Measurements from ENCODE around the gene HFE. TPM values are rescaled to one million over a fixed set of nuclear protein-coding genes. Genes with fewer than 3 reads are reported as not detected.

Gene HFE
- total and polyA plus RNA-seq, 2 of the 13 experiments (the other 11 are each of a cell fraction or from before 2014, with no cell fraction given), result 3.7 to 6.3 TPM

- TF ChIP-seq SUZ12 (IDR thresholded peaks at IDR 0.05; ENCODE audit: low read depth, low read length) (no peak), SP2 (CRISPR knock-in tag; IDR thresholded peaks at IDR 0.05) (no peak), ESRRA (CRISPR knock-in tag; IDR thresholded peaks at IDR 0.05; ENCODE audit: low read depth) (no peak), ZNF230 (CRISPR knock-in tag; IDR thresholded peaks at IDR 0.05) (no peak; the same call in 1 of the 2 replicates), ZNF180 (CRISPR knock-in tag; IDR thresholded peaks at IDR 0.05; ENCODE audit: borderline replicate concordance, low read depth) (no peak), MTA1 (CRISPR knock-in tag; IDR thresholded peaks at IDR 0.05; ENCODE audit: borderline replicate concordance) (peak; percentile 32; the same call in 1 of the 2 replicates), SAFB2 (CRISPR knock-in tag; IDR thresholded peaks at IDR 0.05; ENCODE audit: borderline replicate concordance, low read depth) (no peak), ZNF780A (CRISPR knock-in tag; IDR thresholded peaks at IDR 0.05) (no peak), PAWR (CRISPR knock-in tag; IDR thresholded peaks at IDR 0.05; ENCODE audit: borderline replicate concordance) (no peak), HOXA5 (CRISPR knock-in tag; IDR thresholded peaks at IDR 0.05) (peak; percentile 42; the same call in 1 of the 2 replicates), ZNF646 (CRISPR knock-in tag; IDR thresholded peaks at IDR 0.05) (no peak), ZSCAN22 (CRISPR knock-in tag; IDR thresholded peaks at IDR 0.05) (no peak), SYNCRIP (IDR thresholded peaks at IDR 0.05; ENCODE audit: insufficient read depth, low read depth, low read length) (no peak), AHR (CRISPR knock-in tag; IDR thresholded peaks at IDR 0.05) (no peak)
- TF ChIP-seq, protein P1, sequence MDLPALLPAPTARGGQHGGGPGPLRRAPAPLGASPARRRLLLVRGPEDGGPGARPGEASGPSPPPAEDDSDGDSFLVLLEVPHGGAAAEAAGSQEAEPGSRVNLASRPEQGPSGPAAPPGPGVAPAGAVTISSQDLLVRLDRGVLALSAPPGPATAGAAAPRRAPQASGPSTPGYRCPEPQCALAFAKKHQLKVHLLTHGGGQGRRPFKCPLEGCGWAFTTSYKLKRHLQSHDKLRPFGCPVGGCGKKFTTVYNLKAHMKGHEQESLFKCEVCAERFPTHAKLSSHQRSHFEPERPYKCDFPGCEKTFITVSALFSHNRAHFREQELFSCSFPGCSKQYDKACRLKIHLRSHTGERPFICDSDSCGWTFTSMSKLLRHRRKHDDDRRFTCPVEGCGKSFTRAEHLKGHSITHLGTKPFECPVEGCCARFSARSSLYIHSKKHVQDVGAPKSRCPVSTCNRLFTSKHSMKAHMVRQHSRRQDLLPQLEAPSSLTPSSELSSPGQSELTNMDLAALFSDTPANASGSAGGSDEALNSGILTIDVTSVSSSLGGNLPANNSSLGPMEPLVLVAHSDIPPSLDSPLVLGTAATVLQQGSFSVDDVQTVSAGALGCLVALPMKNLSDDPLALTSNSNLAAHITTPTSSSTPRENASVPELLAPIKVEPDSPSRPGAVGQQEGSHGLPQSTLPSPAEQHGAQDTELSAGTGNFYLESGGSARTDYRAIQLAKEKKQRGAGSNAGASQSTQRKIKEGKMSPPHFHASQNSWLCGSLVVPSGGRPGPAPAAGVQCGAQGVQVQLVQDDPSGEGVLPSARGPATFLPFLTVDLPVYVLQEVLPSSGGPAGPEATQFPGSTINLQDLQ (CRISPR knock-in tag; IDR thresholded peaks at IDR 0.05), result no peak
- TF ChIP-seq, protein P2, sequence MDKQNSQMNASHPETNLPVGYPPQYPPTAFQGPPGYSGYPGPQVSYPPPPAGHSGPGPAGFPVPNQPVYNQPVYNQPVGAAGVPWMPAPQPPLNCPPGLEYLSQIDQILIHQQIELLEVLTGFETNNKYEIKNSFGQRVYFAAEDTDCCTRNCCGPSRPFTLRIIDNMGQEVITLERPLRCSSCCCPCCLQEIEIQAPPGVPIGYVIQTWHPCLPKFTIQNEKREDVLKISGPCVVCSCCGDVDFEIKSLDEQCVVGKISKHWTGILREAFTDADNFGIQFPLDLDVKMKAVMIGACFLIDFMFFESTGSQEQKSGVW (CRISPR knock-in tag; IDR thresholded peaks at IDR 0.05; ENCODE audit: borderline replicate concordance), result no peak
Observed at GRCh38 chr6:26044140-26045064, 42.8 kb upstream of the HFE start (continued).
